Measurements from ENCODE around the gene NT5C.

NT5C gene

DNA sequence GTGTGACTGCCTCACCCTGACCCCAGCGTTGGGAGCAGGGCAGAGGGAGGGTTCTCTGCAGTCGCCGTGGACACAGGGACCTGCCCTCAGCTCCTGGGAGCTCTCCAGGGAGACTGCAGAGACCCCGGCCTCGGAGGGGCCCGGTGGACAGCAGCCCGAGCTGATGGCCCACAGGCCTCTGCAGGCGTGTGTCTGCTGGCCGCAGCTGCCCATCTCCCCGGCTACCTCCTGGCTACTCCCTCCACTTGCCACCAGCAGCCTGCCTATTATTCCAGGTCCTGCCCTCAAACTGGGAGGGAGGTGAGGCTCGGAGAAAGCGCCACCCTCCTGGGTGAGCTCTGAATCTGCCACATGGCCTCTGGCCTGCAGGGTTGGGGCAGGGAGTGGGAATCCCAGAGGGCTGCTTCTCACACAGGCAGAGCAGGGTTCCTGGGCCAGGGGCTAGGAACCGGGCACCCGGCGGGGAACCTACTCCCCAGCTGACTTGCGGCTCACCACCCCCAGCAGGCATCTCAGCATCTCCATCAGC lies 36.6 kb downstream of the NT5C start (continued):
- TF ChIP-seq, protein P1, sequence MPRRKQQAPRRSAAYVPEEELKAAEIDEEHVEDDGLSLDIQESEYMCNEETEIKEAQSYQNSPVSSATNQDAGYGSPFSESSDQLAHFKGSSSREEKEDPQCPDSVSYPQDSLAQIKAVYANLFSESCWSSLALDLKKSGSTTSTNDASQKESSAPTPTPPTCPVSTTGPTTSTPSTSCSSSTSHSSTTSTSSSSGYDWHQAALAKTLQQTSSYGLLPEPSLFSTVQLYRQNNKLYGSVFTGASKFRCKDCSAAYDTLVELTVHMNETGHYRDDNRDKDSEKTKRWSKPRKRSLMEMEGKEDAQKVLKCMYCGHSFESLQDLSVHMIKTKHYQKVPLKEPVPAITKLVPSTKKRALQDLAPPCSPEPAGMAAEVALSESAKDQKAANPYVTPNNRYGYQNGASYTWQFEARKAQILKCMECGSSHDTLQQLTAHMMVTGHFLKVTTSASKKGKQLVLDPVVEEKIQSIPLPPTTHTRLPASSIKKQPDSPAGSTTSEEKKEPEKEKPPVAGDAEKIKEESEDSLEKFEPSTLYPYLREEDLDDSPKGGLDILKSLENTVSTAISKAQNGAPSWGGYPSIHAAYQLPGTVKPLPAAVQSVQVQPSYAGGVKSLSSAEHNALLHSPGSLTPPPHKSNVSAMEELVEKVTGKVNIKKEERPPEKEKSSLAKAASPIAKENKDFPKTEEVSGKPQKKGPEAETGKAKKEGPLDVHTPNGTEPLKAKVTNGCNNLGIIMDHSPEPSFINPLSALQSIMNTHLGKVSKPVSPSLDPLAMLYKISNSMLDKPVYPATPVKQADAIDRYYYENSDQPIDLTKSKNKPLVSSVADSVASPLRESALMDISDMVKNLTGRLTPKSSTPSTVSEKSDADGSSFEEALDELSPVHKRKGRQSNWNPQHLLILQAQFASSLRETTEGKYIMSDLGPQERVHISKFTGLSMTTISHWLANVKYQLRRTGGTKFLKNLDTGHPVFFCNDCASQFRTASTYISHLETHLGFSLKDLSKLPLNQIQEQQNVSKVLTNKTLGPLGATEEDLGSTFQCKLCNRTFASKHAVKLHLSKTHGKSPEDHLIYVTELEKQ (tag by site-specific recombination; IDR thresholded peaks at IDR 0.05; ENCODE audit: borderline replicate concordance): no peak
- TF ChIP-seq ZNF292 (tag by site-specific recombination; IDR thresholded peaks at IDR 0.05; ENCODE audit: borderline replicate concordance, low read depth) (no peak), FEZF1 (tag by site-specific recombination; IDR thresholded peaks at IDR 0.05) (no peak), GLIS2 (tag by site-specific recombination; IDR thresholded peaks at IDR 0.05) (0 out of 2 replicates have a peak, but pooled peaks have one; percentile 17), ZNF837 (tag by site-specific recombination; IDR thresholded peaks at IDR 0.05) (no peak), ZNF514 (tag by site-specific recombination; IDR thresholded peaks at IDR 0.05) (no peak), ZNF76 (tag by site-specific recombination; IDR thresholded peaks at IDR 0.05; ENCODE audit: borderline replicate concordance, low read depth) (no peak), ZNF660 (tag by site-specific recombination; IDR thresholded peaks at IDR 0.05) (no peak), ZNF26 (tag by site-specific recombination; IDR thresholded peaks at IDR 0.05) (no peak), ZNF175 (tag by site-specific recombination; IDR thresholded peaks at IDR 0.05) (no peak), ELK4 (IDR thresholded peaks at IDR 0.05; ENCODE audit: borderline replicate concordance, low read depth, low read length) (no peak), SALL2 (tag by site-specific recombination; IDR thresholded peaks at IDR 0.05; ENCODE audit: borderline replicate concordance) (no peak), ZNF391 (tag by site-specific recombination; IDR thresholded peaks at IDR 0.05; ENCODE audit: borderline replicate concordance, low read depth) (no peak), ZNF140 (tag by site-specific recombination; IDR thresholded peaks at IDR 0.05) (no peak), ZNF112 (tag by site-specific recombination; IDR thresholded peaks at IDR 0.05) (no peak), ZNF266 (tag by site-specific recombination; IDR thresholded peaks at IDR 0.05; ENCODE audit: low read depth) (no peak)
- TF ChIP-seq, protein P2, sequence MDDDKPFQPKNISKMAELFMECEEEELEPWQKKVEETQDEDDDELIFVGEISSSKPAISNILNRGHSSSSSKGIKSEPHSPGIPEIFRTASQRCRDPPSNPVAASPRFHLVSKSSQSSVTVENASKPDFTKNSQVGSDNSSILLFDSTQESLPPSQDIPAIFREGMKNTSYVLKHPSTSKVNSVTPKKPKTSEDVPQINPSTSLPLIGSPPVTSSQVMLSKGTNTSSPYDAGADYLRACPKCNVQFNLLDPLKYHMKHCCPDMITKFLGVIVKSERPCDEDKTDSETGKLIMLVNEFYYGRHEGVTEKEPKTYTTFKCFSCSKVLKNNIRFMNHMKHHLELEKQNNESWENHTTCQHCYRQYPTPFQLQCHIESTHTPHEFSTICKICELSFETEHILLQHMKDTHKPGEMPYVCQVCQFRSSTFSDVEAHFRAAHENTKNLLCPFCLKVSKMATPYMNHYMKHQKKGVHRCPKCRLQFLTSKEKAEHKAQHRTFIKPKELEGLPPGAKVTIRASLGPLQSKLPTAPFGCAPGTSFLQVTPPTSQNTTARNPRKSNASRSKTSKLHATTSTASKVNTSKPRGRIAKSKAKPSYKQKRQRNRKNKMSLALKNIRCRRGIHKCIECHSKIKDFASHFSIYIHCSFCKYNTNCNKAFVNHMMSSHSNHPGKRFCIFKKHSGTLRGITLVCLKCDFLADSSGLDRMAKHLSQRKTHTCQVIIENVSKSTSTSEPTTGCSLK (tag by site-specific recombination; IDR thresholded peaks at IDR 0.05): no peak
- TF ChIP-seq, protein P3, sequence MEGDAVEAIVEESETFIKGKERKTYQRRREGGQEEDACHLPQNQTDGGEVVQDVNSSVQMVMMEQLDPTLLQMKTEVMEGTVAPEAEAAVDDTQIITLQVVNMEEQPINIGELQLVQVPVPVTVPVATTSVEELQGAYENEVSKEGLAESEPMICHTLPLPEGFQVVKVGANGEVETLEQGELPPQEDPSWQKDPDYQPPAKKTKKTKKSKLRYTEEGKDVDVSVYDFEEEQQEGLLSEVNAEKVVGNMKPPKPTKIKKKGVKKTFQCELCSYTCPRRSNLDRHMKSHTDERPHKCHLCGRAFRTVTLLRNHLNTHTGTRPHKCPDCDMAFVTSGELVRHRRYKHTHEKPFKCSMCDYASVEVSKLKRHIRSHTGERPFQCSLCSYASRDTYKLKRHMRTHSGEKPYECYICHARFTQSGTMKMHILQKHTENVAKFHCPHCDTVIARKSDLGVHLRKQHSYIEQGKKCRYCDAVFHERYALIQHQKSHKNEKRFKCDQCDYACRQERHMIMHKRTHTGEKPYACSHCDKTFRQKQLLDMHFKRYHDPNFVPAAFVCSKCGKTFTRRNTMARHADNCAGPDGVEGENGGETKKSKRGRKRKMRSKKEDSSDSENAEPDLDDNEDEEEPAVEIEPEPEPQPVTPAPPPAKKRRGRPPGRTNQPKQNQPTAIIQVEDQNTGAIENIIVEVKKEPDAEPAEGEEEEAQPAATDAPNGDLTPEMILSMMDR (tag by site-specific recombination; IDR thresholded peaks at IDR 0.05): no peak

Measured in HEK293 (cell line).